Dermis microvascular lymphatic vessel endothelial cell (primary cell): ENCODE measurements around the gene KRTAP12-2. TPM values are rescaled to one million over a fixed set of nuclear protein-coding genes. Genes with fewer than 3 reads are reported as not detected.
"Not testable (repeated sequence)": the region's sequence is repeated elsewhere in the genome, so short reads cannot be mapped to it uniquely, and the experiment has no call there.

Source experiments
- DNase-seq, 2 donors: peaks; one replicate each; pipeline versions ENCODE4 v3.0.0 to v3.0.0-alpha.2; 2010; ENCODE audit warnings: low read depth in 2 of 2
- total RNA-seq: library from RNA; depleted of rRNA; stranded (reverse); fragments of >200 nt; gene quantifications from 2 replicates; pipeline ENCODE4 v1.2.1, GENCODE V29; 2014

Gene KRTAP12-2
- total RNA-seq, 1 donor from 2014 or later: not detected

- no peak for DNase-seq
Observed at GRCh38 chr21:44684483-44684882, 17.8 kb upstream of the KRTAP12-2 start.

- no peak for DNase-seq
Observed at GRCh38 chr21:44684077-44684476, 17.4 kb upstream of the KRTAP12-2 start.

GRCh38 chr21:44682580-44683151 is 15.9 kb upstream of the KRTAP12-2 start:
- no peak for DNase-seq

GRCh38 chr21:44681861-44682579 is 15.3 kb upstream of the KRTAP12-2 start, which contains the start of gene KRTAP12-1:
KRTAP12-1 (minus strand) TSS chr21:44682163; CDS start chr21:44682123, 40 bp downstream.
- DNase-seq: no peak

GRCh38 chr21:44681152-44681551 is 14.4 kb upstream of the KRTAP12-2 start:
- no peak for DNase-seq

- no peak for DNase-seq
Observed at GRCh38 chr21:44677881-44678280, 11.2 kb upstream of the KRTAP12-2 start.

- DNase-seq: no peak
Observed at GRCh38 chr21:44671911-44672310, 5.2 kb upstream of the KRTAP12-2 start.

GRCh38 chr21:44670642-44671432 is 4.1 kb upstream of the KRTAP12-2 start:
- no peak for DNase-seq

GRCh38 chr21:44667612-44668011 is 885 bp upstream of the KRTAP12-2 start:
- DNase-seq: no peak

GRCh38 chr21:44664691-44665090 is 2.0 kb downstream of the KRTAP12-2 start:
- DNase-seq: no peak

- not testable (repeated sequence) for DNase-seq
Observed at GRCh38 chr21:44661567-44661966, 5.2 kb downstream of the KRTAP12-2 start.

- DNase-seq: no peak
Observed at GRCh38 chr21:44658913-44659595, 7.7 kb downstream of the KRTAP12-2 start.

GRCh38 chr21:44658541-44658910 is 8.2 kb downstream of the KRTAP12-2 start:
- no peak for DNase-seq

GRCh38 chr21:44657635-44658540 is 8.8 kb downstream of the KRTAP12-2 start, which contains the start of gene KRTAP12-3:
KRTAP12-3 (plus strand) TSS chr21:44657932; CDS start chr21:44657980, 48 bp downstream.
- no peak for DNase-seq

GRCh38 chr21:44656868-44657267 is 9.9 kb downstream of the KRTAP12-2 start:
- DNase-seq: no peak

- no peak for DNase-seq
Observed at GRCh38 chr21:44654576-44655175, 12.1 kb downstream of the KRTAP12-2 start, which contains the start of gene KRTAP12-4. KRTAP12-4 (minus strand) TSS chr21:44654659; CDS start chr21:44654614, 45 bp downstream.

GRCh38 chr21:44653656-44654575 is 12.8 kb downstream of the KRTAP12-2 start:
- DNase-seq: no peak

GRCh38 chr21:44653123-44653522 is 13.6 kb downstream of the KRTAP12-2 start:
- no peak for DNase-seq
